Measurements from ENCODE around the gene USP49. TPM values are rescaled to one million over a fixed set of nuclear protein-coding genes. Genes with fewer than 3 reads are reported as not detected.
A peak's percentile ranks its signal among the peaks of the same experiment; 100 is the strongest.

The USP49 gene
- total and polyA plus RNA-seq, 2 of the 13 experiments (the other 11 are each of a cell fraction or from before 2014, with no cell fraction given), result 2.9 to 4.3 TPM

DNA sequence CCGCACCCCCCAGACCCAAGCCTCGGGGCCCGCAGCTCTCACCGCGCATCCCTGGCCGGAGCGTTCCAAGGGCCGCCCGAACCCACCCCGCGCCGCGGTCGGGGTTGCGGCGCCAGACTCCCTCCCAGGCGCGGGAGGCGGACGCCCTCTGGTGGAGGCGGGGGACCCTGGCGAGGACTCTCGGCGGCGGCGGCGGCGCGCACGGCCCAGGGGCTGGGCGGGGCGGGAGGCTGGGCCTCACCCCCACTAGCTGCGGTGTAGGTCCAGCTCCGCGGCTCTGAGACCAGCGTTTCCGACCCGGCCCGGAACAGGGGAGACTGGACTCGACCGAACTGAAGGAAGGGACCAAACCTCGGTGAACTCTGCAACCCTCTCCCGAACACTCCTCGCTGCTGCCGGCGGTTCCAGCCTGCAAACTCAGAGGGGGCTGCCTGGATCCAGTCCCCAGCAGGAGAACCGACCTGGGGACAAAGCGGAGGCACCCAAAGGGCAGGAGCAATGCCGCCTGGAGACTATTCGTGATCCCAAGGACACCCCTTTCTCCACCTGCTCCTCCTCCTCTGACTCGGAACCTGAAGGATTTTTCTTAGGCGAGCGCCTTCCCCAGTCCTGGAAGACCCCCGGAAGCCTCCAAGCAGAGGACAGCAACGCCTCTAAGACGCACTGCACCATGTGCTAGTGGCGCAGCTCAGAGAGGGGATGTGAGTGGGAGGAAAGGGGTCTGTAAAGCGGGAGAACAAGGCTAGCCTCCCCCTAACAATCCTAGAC lies 108.5 kb downstream of the USP49 start (continued):
- TF ChIP-seq TCF12 (IDR thresholded peaks at IDR 0.05) (no peak), TCF12 (CRISPR knock-in tag; IDR thresholded peaks at IDR 0.05) (peak; percentile 72; the same call in 1 of the 2 replicates), SNRNP70 (IDR thresholded peaks at IDR 0.05; ENCODE audit: low read depth, low read length) (no peak), ZNF790 (CRISPR knock-in tag; IDR thresholded peaks at IDR 0.05; ENCODE audit: borderline replicate concordance) (peak; percentile 74; the same call in 1 of the 2 replicates), TEAD2 (CRISPR knock-in tag; IDR thresholded peaks at IDR 0.05) (no peak), SP5 (CRISPR knock-in tag; IDR thresholded peaks at IDR 0.05; ENCODE audit: borderline replicate concordance, low read depth) (peak; percentile 70), SMAD9 (CRISPR knock-in tag; IDR thresholded peaks at IDR 0.05) (no peak), HHEX (CRISPR knock-in tag; IDR thresholded peaks at IDR 0.05) (no peak)
- TF ChIP-seq, protein P1, sequence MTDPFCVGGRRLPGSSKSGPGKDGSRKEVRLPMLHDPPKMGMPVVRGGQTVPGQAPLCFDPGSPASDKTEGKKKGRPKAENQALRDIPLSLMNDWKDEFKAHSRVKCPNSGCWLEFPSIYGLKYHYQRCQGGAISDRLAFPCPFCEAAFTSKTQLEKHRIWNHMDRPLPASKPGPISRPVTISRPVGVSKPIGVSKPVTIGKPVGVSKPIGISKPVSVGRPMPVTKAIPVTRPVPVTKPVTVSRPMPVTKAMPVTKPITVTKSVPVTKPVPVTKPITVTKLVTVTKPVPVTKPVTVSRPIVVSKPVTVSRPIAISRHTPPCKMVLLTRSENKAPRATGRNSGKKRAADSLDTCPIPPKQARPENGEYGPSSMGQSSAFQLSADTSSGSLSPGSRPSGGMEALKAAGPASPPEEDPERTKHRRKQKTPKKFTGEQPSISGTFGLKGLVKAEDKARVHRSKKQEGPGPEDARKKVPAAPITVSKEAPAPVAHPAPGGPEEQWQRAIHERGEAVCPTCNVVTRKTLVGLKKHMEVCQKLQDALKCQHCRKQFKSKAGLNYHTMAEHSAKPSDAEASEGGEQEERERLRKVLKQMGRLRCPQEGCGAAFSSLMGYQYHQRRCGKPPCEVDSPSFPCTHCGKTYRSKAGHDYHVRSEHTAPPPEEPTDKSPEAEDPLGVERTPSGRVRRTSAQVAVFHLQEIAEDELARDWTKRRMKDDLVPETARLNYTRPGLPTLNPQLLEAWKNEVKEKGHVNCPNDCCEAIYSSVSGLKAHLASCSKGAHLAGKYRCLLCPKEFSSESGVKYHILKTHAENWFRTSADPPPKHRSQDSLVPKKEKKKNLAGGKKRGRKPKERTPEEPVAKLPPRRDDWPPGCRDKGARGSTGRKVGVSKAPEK (CRISPR knock-in tag; IDR thresholded peaks at IDR 0.05; ENCODE audit: borderline replicate concordance), result no peak; the same call in 1 of the 2 replicates
- TF ChIP-seq, protein P2, sequence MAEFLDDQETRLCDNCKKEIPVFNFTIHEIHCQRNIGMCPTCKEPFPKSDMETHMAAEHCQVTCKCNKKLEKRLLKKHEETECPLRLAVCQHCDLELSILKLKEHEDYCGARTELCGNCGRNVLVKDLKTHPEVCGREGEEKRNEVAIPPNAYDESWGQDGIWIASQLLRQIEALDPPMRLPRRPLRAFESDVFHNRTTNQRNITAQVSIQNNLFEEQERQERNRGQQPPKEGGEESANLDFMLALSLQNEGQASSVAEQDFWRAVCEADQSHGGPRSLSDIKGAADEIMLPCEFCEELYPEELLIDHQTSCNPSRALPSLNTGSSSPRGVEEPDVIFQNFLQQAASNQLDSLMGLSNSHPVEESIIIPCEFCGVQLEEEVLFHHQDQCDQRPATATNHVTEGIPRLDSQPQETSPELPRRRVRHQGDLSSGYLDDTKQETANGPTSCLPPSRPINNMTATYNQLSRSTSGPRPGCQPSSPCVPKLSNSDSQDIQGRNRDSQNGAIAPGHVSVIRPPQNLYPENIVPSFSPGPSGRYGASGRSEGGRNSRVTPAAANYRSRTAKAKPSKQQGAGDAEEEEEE (CRISPR knock-in tag; IDR thresholded peaks at IDR 0.05; ENCODE audit: borderline replicate concordance), result no peak
- TF ChIP-seq, protein P3, sequence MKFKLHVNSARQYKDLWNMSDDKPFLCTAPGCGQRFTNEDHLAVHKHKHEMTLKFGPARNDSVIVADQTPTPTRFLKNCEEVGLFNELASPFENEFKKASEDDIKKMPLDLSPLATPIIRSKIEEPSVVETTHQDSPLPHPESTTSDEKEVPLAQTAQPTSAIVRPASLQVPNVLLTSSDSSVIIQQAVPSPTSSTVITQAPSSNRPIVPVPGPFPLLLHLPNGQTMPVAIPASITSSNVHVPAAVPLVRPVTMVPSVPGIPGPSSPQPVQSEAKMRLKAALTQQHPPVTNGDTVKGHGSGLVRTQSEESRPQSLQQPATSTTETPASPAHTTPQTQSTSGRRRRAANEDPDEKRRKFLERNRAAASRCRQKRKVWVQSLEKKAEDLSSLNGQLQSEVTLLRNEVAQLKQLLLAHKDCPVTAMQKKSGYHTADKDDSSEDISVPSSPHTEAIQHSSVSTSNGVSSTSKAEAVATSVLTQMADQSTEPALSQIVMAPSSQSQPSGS (CRISPR knock-in tag; IDR thresholded peaks at IDR 0.05), result no peak
- TF ChIP-seq, protein P4, sequence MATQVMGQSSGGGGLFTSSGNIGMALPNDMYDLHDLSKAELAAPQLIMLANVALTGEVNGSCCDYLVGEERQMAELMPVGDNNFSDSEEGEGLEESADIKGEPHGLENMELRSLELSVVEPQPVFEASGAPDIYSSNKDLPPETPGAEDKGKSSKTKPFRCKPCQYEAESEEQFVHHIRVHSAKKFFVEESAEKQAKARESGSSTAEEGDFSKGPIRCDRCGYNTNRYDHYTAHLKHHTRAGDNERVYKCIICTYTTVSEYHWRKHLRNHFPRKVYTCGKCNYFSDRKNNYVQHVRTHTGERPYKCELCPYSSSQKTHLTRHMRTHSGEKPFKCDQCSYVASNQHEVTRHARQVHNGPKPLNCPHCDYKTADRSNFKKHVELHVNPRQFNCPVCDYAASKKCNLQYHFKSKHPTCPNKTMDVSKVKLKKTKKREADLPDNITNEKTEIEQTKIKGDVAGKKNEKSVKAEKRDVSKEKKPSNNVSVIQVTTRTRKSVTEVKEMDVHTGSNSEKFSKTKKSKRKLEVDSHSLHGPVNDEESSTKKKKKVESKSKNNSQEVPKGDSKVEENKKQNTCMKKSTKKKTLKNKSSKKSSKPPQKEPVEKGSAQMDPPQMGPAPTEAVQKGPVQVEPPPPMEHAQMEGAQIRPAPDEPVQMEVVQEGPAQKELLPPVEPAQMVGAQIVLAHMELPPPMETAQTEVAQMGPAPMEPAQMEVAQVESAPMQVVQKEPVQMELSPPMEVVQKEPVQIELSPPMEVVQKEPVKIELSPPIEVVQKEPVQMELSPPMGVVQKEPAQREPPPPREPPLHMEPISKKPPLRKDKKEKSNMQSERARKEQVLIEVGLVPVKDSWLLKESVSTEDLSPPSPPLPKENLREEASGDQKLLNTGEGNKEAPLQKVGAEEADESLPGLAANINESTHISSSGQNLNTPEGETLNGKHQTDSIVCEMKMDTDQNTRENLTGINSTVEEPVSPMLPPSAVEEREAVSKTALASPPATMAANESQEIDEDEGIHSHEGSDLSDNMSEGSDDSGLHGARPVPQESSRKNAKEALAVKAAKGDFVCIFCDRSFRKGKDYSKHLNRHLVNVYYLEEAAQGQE (IDR thresholded peaks at IDR 0.05; ENCODE audit: borderline replicate concordance in 1 of 2, low read depth in 1 of 2, low read length in 2 of 2), result no peak
- TF ChIP-seq, protein P5, sequence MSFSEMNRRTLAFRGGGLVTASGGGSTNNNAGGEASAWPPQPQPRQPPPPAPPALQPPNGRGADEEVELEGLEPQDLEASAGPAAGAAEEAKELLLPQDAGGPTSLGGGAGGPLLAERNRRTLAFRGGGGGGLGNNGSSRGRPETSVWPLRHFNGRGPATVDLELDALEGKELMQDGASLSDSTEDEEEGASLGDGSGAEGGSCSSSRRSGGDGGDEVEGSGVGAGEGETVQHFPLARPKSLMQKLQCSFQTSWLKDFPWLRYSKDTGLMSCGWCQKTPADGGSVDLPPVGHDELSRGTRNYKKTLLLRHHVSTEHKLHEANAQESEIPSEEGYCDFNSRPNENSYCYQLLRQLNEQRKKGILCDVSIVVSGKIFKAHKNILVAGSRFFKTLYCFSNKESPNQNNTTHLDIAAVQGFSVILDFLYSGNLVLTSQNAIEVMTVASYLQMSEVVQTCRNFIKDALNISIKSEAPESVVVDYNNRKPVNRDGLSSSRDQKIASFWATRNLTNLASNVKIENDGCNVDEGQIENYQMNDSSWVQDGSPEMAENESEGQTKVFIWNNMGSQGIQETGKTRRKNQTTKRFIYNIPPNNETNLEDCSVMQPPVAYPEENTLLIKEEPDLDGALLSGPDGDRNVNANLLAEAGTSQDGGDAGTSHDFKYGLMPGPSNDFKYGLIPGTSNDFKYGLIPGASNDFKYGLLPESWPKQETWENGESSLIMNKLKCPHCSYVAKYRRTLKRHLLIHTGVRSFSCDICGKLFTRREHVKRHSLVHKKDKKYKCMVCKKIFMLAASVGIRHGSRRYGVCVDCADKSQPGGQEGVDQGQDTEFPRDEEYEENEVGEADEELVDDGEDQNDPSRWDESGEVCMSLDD (CRISPR knock-in tag; IDR thresholded peaks at IDR 0.05; ENCODE audit: borderline replicate concordance), result no peak
- TF ChIP-seq, protein P6, sequence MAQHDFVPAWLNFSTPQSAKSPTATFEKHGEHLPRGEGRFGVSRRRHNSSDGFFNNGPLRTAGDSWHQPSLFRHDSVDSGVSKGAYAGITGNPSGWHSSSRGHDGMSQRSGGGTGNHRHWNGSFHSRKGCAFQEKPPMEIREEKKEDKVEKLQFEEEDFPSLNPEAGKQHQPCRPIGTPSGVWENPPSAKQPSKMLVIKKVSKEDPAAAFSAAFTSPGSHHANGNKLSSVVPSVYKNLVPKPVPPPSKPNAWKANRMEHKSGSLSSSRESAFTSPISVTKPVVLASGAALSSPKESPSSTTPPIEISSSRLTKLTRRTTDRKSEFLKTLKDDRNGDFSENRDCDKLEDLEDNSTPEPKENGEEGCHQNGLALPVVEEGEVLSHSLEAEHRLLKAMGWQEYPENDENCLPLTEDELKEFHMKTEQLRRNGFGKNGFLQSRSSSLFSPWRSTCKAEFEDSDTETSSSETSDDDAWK (CRISPR knock-in tag; IDR thresholded peaks at IDR 0.05), result no peak
